NCI-H524 (cell line): Measurements from ENCODE around the gene TLE5.
"Not testable (repeated sequence)": the region's sequence is repeated elsewhere in the genome, so short reads cannot be mapped to it uniquely, and the experiment has no call there.

Source experiments
- DNase-seq, 2 experiments: peaks; one replicate each; lab custom pipeline; 2025; lab: John Stamatoyannopoulos, UW

The TLE5 gene

DNA sequence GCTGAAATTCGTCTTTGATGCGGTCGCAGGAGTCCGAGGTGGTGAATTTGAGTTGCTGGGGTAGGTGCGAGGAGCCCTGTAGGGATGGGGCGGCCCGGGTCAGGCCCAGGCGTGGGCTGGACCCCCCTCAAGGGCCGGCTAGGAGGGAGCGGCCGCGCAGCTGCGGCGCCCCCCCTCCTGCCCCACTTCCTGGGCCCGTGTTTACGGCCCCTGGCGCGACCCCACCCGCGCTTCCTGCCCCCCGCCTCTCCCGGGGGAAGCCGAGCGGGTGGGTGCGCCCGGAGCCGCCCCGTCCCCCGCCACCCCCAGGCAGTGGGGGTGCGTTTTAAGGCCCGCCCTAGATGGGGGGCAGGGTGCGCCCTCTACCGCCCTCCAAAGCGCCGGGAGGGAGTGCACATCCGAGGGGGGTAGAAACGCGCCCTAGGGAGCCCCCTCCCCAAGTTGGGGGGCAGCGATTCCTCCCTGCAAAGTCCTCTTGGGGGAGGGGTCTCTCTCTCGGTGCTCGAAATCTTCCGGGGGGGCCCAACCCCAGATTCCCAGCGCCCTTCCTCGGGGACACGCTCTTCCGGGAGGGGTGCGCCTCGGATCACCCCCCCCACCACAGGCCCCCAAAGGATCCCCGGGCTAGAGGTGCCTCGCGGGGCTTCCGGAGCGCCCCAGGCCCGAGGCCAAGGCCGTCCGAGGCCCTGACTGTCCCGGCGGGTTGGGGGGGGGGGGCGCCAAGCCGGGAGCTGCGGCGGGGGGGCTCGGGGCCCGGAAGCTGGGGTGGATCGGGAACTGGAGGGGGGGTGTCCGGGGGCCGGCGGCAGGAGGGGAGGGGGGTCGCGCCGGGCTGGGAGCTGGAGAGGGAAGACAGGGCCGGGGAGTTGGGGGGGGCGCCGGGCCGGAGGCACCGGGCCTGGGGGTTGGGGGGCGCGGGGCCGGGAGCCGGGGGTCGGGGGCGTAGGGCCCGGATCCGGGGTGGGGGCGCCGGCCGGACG, 823 bp downstream of the TLE5 start:
- DNase-seq = no peak

DNA sequence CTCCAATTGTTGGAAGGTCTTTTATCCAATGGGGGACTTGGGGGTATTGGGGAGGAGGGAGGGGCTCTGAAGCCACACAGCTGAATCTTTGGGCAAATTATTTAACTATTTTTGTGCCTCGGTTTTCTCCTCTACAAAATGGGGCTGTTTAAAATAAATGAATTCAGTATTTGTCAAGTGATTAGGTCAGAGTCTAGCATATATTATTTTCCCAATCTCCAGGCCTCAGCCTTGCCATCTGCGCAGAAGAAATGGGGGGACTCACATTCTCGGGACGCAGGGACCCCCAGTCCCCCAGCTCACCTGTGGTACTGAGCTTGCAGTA, 1.5 kb downstream of the TLE5 start:
- DNase-seq = no peak

DNA sequence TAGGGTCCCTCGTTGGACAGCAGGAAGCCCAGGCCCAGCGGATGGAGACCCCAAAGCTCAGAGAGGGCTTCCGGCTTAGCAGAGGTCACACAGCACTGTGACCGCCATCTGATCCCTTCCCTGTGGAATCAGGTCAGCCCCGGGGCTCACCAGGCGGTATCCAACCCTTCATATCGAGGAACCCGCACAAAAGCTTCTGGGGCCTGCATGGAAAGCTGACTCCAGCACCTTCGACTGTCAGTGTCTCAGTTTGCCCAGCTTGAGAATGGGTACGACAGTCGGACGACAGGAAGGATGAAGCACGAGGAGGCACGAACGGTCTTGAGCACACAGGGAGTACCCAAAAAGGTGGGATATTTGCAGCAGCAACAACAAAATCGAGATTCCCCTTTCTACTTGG, 2.6 kb downstream of the TLE5 start:
- no peak for DNase-seq

DNA sequence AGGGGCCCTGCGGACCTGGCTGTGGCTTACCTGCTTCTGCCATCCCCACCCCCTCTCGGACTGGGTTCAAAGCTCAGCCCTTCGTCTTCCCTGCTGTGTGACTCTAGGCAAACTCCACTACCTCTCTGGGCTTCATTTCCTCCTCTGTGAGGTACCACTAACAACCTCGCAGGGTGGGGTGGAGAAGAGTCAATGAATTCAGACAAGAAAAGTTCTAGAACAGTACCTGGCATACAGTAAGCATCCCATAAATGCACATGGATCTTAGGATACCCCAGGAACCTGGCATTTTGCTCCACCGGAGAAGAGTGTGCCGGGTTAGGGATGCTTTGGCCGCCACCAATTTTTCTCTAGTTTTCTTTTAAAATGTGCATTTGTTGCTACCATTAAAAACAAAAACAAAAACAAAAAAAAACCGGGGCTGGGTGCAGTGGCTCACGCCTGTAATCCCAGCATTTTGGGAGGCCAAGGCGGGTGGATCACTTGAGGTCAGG, 3.4 kb downstream of the TLE5 start:
- no peak for DNase-seq

DNA sequence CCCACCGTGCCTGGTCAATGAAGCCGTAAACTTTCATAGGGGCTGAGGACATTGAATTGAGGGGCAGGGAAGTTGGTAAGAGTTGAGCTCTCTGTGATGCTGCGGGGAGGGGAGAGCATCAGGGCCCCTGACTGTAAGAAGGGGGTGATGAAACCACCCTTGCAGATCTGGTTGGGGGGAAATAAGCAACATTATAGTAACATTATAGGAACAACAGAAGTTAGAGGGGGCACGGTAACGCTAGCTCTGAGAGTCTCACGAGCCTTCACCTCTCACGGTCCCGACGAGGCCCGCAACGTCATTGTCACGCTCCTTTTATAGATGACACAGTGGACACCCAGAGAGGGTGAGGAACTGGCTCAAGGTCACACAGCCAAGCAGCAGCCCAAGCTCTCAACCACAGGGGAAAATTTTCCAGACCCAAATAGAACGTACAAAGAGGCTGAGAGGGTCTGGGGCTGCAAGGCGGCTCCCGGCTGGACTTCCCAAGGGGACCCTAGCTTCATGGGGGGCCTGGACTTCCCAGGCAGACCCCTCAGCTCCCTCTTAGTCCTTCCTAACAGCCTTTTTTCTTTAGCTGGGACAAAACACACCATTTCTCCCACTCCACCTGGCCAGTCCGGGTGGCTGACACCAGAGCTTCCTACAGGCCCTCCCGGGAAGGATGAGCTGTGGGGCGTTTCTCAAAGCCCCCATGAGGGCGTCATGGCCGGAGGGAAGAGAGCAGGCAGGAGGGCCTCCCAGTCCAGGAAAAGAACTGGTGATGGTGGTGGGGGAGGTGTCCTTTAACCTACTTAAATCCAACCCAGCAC, 4.1 kb downstream of the TLE5 start:
- DNase-seq = no peak

DNA sequence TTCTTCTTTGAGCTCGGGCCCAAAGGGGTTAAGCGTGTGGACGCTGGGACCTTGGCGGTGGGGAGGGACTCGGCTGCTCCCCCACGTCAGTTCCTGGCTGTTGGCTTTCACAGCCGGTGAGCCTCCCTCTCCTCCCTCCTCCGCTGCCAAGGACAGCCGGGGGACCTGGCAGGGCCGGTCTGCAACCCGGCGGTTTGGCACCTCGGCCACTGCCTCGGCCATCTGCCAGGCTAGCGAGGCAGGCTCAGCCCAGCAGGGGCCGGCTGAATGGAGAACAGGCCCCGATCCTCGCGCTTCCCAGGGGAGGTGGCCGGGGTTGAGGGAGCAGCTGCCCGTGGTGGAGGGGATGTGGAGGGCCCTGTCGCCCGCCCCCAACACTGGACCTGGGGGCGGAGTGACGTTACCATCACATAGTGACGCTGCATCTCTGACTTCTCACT, 5.0 kb downstream of the TLE5 start:
- peak in 1 of 2 experiments; percentile 63 for DNase-seq

DNA sequence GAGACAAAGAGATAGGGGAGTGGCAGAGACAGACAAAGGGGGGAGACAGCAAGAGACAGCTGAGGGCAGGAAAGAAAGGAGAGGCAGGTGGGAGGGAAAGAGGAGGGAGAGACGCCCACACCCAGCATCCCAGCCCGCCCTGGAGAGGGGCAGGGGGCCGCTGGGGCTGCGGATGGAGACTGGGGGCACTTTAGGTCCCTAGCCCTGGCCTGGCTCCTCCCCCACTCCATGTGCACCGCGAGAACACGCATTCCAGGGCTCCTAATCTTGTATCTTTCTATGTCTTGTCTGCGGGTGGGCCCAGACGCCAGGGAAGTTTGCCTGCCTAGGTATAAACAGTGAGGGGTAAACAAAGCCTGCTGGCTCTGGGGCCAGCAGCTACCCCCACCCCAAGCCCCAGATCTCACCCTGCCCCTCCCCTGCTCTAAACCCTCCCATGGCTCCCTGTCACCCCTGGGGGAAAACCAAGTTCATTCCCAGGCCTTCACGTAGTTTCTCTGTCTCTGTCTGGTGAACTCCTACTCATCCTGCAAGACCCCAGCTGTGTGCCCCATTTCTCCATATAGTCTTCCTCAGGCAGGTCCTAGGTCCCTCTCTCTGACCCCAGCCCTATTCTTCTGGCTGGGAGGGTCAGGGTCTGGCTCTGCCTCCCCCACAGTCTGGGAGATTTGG, 5.7 kb downstream of the TLE5 start:
- DNase-seq = no peak

DNA sequence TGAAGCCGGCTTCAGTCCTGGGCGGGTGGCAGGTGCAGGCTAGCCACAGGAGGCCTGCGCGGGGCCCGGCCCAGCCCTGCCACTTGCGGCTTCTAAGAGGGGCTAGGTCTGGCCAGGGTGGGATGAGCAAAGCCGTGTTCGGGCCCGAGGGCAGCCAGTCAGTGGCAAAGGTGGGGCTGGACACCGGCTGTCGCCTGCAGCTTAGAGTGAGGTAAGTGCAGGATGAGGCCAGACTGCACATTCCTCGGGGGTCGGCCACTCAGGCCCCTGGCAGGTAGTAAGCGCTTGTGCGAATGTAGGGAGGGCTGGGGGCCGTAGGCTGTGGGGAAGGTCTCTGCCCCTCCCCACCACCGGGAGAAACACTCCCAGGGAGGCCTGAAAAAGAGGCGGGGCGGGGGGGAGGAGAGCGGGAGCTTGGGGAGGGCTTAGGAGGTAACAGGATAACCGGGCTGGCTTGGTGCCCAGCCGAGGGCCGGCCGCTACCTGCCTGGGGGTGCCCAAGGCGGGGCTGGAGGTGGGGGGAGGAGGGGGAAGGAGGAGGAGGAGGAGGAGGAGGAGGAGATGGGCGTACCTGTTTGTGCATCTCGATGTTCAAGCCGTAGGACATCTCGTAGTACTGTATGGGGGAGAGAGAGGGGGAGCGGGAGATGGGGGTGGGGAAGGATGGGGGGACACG, 6.4 kb downstream of the TLE5 start:
- peak; percentile 44 to 75 for DNase-seq

DNA sequence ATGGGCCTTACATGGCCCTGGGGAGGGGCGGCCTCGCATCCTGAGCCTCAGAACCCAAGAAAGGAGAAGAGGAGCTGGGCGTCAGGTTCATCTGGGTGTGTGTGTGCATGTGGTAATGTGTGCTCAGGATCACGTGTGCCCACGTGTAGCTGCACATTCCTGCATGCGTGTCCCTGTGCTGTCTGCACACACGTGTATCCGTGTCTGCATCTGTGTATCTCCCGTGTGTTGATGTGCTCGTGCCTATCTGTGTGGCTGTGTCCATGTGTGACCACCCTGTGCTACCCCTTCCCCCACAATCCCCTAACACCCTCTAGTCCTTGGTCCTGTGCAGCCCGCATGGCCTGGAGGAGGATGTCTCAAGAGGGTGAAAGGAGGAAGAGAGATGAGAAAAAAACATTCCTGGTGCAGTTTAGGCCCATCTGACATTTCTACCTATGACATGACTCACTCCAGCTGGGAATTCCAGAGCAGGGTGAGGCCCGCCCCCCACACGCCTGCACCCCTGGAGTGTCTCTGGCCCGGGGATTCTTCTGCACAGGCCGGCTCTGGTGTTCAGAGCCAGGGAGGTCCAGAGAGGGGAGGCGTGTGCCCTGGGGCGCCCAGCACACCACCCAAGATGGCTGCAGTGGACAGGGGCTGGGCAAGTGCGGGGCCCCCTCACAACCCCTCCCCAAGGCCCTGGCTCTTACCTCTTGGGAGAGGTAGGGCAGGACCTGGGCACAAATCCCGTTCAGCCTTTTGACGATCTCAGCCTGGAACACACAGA, 7.1 kb downstream of the TLE5 start:
- DNase-seq = no peak

DNA sequence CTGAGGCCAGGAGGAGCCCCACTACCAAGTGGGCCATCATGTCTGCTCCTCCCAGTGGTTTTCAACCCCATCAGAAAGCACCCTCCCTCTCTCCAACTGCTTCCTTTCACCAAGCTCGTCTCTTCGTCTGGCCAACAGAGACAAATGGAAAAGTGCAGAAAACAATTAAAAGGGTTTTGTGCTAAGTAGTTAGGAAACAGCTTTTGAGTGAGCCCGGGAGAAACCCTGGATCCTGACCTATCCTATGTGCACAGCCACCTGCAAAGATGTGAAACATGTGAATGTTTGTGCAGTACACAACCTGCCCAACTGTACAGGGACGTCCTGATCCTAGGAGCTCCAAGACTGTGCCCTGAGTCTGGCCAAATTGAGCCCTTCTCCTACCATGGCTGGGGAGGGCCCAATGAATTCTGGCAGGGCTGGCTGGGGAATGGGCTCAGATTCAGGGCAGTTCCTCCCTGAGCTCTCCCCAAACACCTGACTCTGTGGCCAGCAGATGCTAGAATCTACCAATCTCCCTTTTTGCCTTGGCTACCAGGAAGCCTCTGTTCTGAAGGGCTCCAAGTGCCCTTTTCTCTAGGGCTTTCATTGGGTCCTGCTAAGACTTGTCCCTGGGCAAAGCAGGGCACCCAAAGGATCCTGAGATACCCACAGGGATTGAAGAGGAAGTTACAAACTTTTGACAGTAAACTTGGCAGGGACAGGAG, 7.9 kb downstream of the TLE5 start:
- no peak for DNase-seq

DNA sequence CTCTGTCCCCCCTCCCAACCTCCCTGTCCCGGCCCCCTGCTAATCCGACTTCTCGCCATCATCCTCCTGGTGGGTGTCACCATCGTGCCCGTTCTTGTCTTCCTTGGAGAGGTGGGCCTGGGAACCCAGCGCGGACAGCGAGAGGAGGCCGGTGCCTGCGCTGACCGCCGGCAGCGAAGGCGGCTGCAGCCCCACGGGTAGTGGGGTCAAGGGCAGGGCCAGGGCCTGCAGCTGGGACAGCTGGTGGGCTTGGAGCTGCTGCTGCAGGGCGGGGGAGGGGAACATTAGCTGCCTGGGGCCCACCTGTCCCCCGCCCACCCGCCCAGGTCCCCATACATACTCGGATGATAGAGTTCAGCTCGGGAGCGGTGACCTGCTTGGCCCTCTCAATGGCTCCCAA, 8.5 kb downstream of the TLE5 start:
- no peak for DNase-seq

DNA sequence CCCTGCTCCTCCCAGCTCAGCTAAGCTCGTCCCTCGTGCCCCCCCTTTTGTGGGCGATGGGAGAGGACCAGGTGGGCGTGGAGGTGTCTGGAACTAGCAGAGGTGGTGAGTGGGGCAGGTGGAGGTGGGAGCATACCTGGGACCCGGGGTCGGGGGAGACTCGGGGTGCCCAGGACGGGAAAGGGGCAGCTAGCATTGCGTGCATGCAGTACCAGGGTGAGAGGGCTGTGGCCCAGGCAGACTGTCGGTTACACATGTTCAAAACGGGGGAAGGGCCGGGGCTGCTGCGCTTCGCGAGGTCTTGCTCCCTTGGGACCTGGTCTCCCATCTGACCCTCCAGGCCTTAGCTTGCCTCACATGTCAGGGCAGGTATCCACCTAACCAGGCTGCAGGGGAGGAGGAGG, 9.1 kb downstream of the TLE5 start:
- no peak for DNase-seq

DNA sequence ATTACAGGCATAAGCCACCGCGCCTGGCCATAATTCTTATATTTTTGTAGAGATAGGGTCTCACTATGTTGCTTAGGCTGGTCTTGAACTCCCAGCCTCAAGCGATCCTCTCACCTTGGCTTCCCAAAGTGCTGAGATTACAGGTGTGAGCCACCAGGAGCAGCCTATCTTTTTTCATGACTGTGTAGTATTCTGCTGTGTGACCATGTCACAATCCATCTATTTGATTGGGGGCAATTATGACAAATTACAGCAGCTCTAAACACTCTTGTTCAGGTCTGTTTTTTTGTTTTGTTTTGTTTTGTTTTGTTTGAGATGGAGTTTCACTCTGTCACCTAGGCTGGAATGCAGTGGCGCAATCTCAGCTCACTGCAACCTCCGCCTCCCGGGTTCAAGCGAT, 12.3 kb downstream of the TLE5 start:
- DNase-seq = not testable (repeated sequence)

DNA sequence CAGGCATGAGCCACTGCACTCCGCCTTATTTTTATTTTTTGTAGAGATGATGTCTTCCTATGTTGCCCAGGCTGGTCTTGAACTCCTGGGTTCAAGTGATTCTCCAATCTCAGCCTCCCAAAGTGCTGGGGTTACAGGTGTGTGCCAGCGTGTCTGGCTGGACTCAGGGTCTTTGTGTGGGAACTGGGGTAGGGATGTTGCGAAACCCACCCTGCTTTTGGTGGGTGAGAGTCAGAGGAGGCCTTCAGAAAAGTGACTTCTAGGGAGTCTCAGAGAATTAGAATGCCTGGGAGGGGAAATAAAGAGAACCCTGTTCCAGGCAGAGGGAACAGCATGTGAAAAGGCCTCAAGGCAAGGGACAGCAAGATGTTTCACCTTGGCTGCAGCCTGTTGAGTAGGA, 13.2 kb downstream of the TLE5 start:
- DNase-seq = no peak

DNA sequence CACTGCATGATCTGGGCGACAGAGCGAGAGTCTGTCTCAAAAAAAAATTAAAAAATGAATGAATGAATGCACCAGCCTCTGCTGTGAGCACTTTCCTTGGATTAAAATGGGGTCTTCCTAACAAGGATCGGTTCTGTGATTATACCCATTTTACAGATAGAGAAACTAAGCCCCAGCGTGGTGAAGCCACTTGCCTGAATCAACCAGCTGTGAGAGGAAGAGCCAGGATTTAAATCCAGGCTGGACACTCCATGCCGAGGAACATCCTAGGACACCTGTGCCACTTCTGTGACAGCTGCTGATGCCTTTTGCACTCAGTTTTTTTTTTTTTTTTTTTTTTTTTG, 14.1 kb downstream of the TLE5 start:
- peak in 1 of 2 experiments; percentile 68 for DNase-seq

DNA sequence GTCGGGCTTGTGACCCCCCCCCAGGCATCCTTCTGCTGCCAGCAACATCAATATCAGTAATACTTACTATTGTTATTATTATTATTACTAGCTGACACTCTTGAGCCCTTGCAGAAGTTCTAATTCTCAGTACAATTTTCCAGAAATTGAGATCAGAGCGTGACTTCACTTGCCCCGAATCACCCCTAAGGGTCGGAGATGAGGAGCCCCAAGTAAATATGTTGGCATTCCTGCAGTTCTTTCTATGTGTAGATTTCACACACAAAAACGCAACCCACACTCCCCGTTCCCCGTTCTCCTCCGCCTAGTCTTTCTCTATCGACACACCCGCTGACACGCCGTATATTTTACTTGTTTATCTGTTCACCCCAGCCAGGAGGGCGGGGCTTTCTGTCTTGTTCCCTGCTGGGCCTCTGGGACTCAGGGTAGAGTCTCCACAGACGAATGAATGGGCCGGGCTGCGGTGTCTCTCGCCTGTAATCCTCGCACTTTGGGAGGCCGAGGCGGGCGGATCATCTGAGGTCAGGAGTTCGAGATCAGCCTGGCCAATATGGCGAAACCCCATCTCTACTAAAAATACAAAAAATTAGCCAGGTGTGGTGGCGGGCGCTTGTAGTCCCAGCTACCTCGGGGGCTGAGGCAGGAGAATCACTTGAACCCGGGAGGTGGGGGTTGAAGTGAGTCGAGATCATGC, 14.7 kb downstream of the TLE5 start:
- peak; percentile 48 to 52 for DNase-seq

DNA sequence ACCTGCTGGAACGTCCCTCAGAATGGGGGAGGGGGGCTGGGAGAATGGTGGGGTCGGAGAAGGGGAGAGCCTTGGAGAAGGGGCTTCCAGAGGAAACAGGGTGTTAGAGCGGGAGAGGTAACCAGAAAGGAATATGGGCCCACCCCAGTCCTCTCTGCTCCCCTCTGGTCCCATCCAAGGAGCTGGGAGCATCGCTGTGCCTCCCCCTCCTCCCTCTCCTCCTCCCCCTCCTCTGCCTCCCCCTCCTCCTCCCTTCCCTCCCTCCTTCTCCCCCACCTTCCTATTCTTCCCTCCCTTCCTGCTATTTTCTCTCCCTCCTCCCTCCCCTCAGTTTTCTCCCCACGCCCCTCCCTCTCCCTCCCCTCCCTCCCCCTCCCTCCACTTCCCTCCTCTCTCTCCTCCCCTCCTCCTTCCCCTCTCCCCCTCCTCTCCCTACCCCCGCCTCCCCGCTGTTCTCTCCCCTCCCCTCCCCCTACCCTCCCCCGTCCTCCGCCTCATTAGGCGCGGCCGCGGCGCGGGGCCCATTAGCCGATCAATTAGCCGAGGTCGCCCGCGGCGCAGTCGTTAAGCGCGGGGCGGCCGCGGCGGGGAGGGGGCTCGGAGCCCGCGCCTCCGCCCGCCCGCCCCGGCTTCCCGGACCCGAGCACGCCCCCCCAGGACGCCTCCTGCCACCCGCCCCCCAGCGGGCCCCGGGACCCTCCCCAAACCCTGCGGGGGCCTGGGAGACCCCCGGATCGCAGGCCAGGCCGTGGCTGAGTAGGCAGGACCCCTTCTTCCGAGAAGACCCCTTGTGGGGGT, 15.4 kb downstream of the TLE5 start:
- DNase-seq = peak; percentile 32 to 43

DNA sequence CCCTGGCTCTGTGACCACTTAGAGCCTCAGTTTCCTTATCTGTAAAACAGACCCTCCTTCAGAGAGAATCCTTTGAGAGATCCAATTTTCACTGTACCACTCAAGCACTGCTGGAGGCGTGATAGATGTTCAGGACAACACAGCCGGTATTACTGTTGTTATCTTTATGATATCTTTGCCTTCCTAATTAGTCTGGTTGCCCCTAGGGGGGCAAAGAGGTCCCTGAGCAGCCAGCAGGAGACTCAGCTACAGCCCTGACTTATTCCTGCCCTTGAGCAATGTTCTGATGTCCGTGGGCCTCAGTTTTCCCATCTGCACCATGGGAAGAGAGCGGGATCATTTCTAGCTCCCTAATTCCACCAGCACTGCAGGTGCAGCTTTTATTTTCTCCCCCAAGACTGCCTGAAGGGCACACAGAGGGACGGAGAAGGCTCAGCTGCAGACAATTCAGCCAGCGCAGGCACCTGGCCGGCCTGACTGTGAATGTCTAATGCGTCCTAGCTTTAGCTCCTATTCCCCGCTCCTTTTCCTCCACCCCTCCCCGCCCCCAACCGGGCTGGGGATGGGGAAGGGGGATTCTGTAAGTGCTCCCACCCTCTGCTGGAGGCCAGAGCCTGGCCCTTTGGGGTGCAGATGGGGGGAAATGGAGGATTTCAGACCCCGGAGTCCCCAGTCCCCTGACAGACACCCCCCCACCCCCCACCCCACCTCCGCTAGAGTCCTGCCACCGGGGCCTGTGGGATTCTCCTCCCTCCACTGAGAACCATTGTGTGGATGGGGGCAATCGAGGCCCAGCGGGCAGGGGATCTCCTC, 16.2 kb downstream of the TLE5 start:
- no peak for DNase-seq
